Measurements from ENCODE around the gene SMAD5. TPM values are rescaled to one million over a fixed set of nuclear protein-coding genes. Genes with fewer than 3 reads are reported as not detected.

The SMAD5 gene
- total RNA-seq, 1 experiment from 2014 or later = 69.3 TPM

GRCh38 chr5:136211282-136212040 is 78.8 kb downstream of the SMAD5 start:
- Histone ChIP-seq H2BK15ac (ENCODE audit: low read depth, low read length) (no peak overlapping the region), H2AK5ac (ENCODE audit: insufficient read length, low read length) (no peak overlapping the region), H2BK5ac (ENCODE audit: insufficient read length, low read length) (no peak overlapping the region), H3K9ac (ENCODE audit: extremely low read depth, insufficient read length, low read length) (no peak overlapping the region), H3K4me1 (ENCODE audit: insufficient read depth, low read length) (no peaks in the 10 kb centered on the region), H4K20me1 (ENCODE audit: control insufficient read depth, insufficient read depth, insufficient read length) (no peaks in the 10 kb centered on the region), H3T11ph (ENCODE audit: low read length) (no peak overlapping the region), H2BK120ac (ENCODE audit: low read depth, low read length, poor library complexity, severe bottlenecking) (no peak overlapping the region), H3K9me3 (ENCODE audit: control insufficient read depth, low read depth, low read length) (no peaks in the 10 kb centered on the region), H2AFZ (ENCODE audit: low read length) (no peak overlapping the region), H3K14ac (ENCODE audit: insufficient read depth, low read length) (no peak overlapping the region), H3K23me2 (ENCODE audit: insufficient read length, low read depth, low read length, poor library complexity, severe bottlenecking) (no peaks in the 10 kb centered on the region), H3K79me2 (ENCODE audit: insufficient read depth, low read length) (no peaks in the 10 kb centered on the region), H3K18ac (ENCODE audit: insufficient read length, low read depth, low read length) (no peak overlapping the region), H3K56ac (ENCODE audit: insufficient read length, low read depth, low read length) (no peak overlapping the region), H3K4ac (ENCODE audit: low read depth, low read length) (no peak overlapping the region), H4K91ac (ENCODE audit: insufficient read length, low read depth, low read length) (no peak overlapping the region), H3K23ac (ENCODE audit: insufficient read length, low read depth, low read length) (no peak overlapping the region), H2BK12ac (ENCODE audit: insufficient read length, low read depth, low read length) (no peak overlapping the region), H4K8ac (replicated peaks; ENCODE audit: insufficient read length, low read depth, low read length) (no peak overlapping the region), H2BK20ac (ENCODE audit: low read depth, low read length, poor library complexity, severe bottlenecking) (no peak overlapping the region), H3K27ac (ENCODE audit: insufficient read length, low read depth, low read length) (no peak overlapping the region), H3K4me2 (ENCODE audit: insufficient read depth, insufficient read length, low read length) (no peak overlapping the region), H4K5ac (ENCODE audit: insufficient read length, low read depth, low read length) (no peak overlapping the region), H3K79me1 (ENCODE audit: insufficient read depth, low read depth, low read length, poor library complexity, severe bottlenecking) (no peaks in the 10 kb centered on the region), H3K27me3 (ENCODE audit: insufficient read depth, low read length) (peaks cover 6% of the 10 kb centered on the region; the same call in 1 of the 2 replicates)
- Mint-ChIP-seq H3K36me3 (ENCODE audit: insufficient read depth in 1 of 3, low read depth in 3 of 3) (no peaks in the 10 kb centered on the region), H3K27ac (no peak overlapping the region), H3K4me3 (no peak overlapping the region; a peak in 1 of 5 replicates), H3K4me1 (peaks cover 16 to 18% of the 10 kb centered on the region in 2 experiments), H3K9me3 (no peaks in the 10 kb centered on the region; a peak in 2 of 5 replicates), H3K27me3 (ENCODE audit: low read depth) (peaks cover 75% of the 10 kb centered on the region)
- WGBS (ENCODE audit: extremely low coverage, insufficient read length, low lambda C conversion rate) = no CpG with 5 or more reads among the region's 10 CpGs
- TF ChIP-seq CTCF (conservative IDR thresholded peaks at IDR 0.05) = no peak
- DNase-seq = no peak

Measured in H9 (cell line).